ENCODE measurements around the gene DNAJB11.

DNA sequence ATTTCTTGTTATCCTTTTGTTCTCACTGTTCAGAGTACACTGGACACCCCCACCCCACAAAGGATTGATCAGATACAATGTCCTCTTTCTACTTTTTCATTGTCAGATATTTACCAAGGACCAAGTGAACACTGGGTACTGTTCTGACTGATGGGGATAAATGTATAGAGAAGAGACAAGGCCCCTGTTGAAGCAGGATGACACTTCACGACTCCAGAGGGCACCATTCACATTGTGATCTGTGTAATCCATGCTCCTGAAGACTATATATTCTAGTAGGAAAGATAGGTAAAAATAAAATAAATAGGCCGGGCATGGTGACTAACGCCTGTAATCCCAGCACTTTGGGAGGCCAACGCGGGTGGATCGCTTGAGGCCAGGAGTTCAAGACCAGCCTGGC lies 19.1 kb upstream of the DNAJB11 start:
- TF ChIP-seq, protein P1, sequence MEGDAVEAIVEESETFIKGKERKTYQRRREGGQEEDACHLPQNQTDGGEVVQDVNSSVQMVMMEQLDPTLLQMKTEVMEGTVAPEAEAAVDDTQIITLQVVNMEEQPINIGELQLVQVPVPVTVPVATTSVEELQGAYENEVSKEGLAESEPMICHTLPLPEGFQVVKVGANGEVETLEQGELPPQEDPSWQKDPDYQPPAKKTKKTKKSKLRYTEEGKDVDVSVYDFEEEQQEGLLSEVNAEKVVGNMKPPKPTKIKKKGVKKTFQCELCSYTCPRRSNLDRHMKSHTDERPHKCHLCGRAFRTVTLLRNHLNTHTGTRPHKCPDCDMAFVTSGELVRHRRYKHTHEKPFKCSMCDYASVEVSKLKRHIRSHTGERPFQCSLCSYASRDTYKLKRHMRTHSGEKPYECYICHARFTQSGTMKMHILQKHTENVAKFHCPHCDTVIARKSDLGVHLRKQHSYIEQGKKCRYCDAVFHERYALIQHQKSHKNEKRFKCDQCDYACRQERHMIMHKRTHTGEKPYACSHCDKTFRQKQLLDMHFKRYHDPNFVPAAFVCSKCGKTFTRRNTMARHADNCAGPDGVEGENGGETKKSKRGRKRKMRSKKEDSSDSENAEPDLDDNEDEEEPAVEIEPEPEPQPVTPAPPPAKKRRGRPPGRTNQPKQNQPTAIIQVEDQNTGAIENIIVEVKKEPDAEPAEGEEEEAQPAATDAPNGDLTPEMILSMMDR (IDR thresholded peaks at IDR 0.05), result no peak
- TF ChIP-seq EP300 (IDR thresholded peaks at IDR 0.05), result no peak
- no peak for TF ChIP-seq POLR2A (IDR thresholded peaks at IDR 0.05)
